Parathyroid adenoma (tissue), 2 donors: ENCODE measurements around the gene FRS3.

ENCODE experiments used
- H2AFZ ChIP-seq: fragments of 300-600 bp; sonication (generic); one replicate; pipeline ENCODE4 v1.7.0; 2017; ENCODE audit warnings: antibody characterized with exemption, mild to moderate bottlenecking
- H3K27ac ChIP-seq: fragments of 300-600 bp; sonication (generic); one replicate; pipeline ENCODE4 v1.7.0; 2017
- H3K27me3 ChIP-seq: fragments of 300-600 bp; sonication (generic); one replicate; pipeline ENCODE4 v1.7.0; 2017; ENCODE audit warnings: low read length; ENCODE audit not compliant: control insufficient read depth, insufficient read depth
- H3K36me3 ChIP-seq: fragments of 300-600 bp; sonication (generic); one replicate; pipeline ENCODE4 v1.7.0; 2017; ENCODE audit warnings: low read length; ENCODE audit not compliant: control insufficient read depth, insufficient read depth
- H3K4me1 ChIP-seq: fragments of 300-600 bp; sonication (generic); one replicate; pipeline ENCODE4 v1.7.0; 2017; ENCODE audit warnings: control low read depth
- H3K4me2 ChIP-seq: fragments of 300-600 bp; sonication (generic); one replicate; pipeline ENCODE4 v1.7.0; 2017; ENCODE audit warnings: low read length
- H3K4me3 ChIP-seq: fragments of 300-600 bp; sonication (generic); one replicate; pipeline ENCODE4 v1.7.0; 2017; ENCODE audit warnings: low read depth, low read length
- H3K79me2 ChIP-seq: fragments of 300-600 bp; sonication (generic); one replicate; pipeline ENCODE4 v1.7.0; 2017; ENCODE audit warnings: control low read depth
- H3K9ac ChIP-seq: fragments of 300-600 bp; sonication (generic); one replicate; pipeline ENCODE4 v1.7.0; 2017; ENCODE audit warnings: mild to moderate bottlenecking
- H3K9me3 ChIP-seq: fragments of 300-600 bp; sonication (generic); one replicate; pipeline ENCODE4 v1.7.0; 2017; ENCODE audit warnings: low read length; ENCODE audit not compliant: control insufficient read depth
- CTCF ChIP-seq: fragments of 300-600 bp; sonication (generic); IDR thresholded peaks from one replicate; pipeline ENCODE4 v1.7.0; 2017; ENCODE audit warnings: antibody characterized with exemption, mild to moderate bottlenecking
- donor health status: primary hyperparathyroidism.

FRS3 gene

GRCh38 chr6:41746107-41746506 lies 33.6 kb downstream of the FRS3 start:
- H3K36me3 ChIP-seq = no peaks in the 10 kb centered on the region
- peaks cover 5% of the 10 kb centered on the region for H3K4me1 ChIP-seq
- H3K27ac ChIP-seq = no peak overlapping the region
- H3K27me3 ChIP-seq = no peaks in the 10 kb centered on the region
- no peak overlapping the region for H3K9ac ChIP-seq
- no peak for TF ChIP-seq CTCF
- H3K9me3 ChIP-seq = no peaks in the 10 kb centered on the region
- no peaks in the 10 kb centered on the region for H3K79me2 ChIP-seq
- H3K4me2 ChIP-seq = no peak overlapping the region
- H3K4me3 ChIP-seq = no peak overlapping the region
- H2AFZ ChIP-seq = no peak overlapping the region

- no peak overlapping the region for H3K4me2 ChIP-seq
- H3K9me3 ChIP-seq = no peaks in the 10 kb centered on the region
- no peak for TF ChIP-seq CTCF
- peaks cover 5% of the 10 kb centered on the region for H3K4me1 ChIP-seq
- no peak overlapping the region for H2AFZ ChIP-seq
- no peak overlapping the region for H3K4me3 ChIP-seq
- H3K79me2 ChIP-seq = no peaks in the 10 kb centered on the region
- H3K27me3 ChIP-seq = no peaks in the 10 kb centered on the region
- H3K27ac ChIP-seq = no peak overlapping the region
- no peaks in the 10 kb centered on the region for H3K36me3 ChIP-seq
- no peak overlapping the region for H3K9ac ChIP-seq
Observed at GRCh38 chr6:41744236-41744787, 35.4 kb downstream of the FRS3 start.

- Histone ChIP-seq H3K27me3 (no peaks in the 10 kb centered on the region), H3K36me3 (no peaks in the 10 kb centered on the region), H2AFZ (no peak overlapping the region), H3K4me2 (no peak overlapping the region), H3K79me2 (no peaks in the 10 kb centered on the region), H3K27ac (no peak overlapping the region), H3K9ac (no peak overlapping the region), H3K4me3 (no peak overlapping the region), H3K4me1 (peaks cover 5% of the 10 kb centered on the region), H3K9me3 (no peaks in the 10 kb centered on the region)
- TF ChIP-seq CTCF = no peak
Observed at GRCh38 chr6:41743406-41744235, 36.1 kb downstream of the FRS3 start.

- Histone ChIP-seq H3K4me1 (no peaks in the 10 kb centered on the region), H3K9me3 (no peaks in the 10 kb centered on the region), H3K9ac (no peak overlapping the region), H3K4me2 (no peak overlapping the region), H2AFZ (no peak overlapping the region), H3K27ac (no peak overlapping the region), H3K79me2 (no peaks in the 10 kb centered on the region), H3K27me3 (no peaks in the 10 kb centered on the region), H3K36me3 (no peaks in the 10 kb centered on the region), H3K4me3 (no peak overlapping the region)
- no peak for TF ChIP-seq CTCF
Observed at GRCh38 chr6:41741625-41742490, 37.8 kb downstream of the FRS3 start.
